Eye (tissue), 1 donor: Measurements from ENCODE around the gene SORCS1.

Experiments
- DNase-seq: peaks from one replicate; pipeline ENCODE4 v3.0.0-alpha.2; 2015

SORCS1 gene

GRCh38 chr10:106799776-106800175, 364.7 kb downstream of the SORCS1 start:
- DNase-seq, result no peak

- peak; percentile 71 for DNase-seq
Measured at GRCh38 chr10:106795619-106796018, 368.9 kb downstream of the SORCS1 start.

- peak; percentile 35 for DNase-seq
Measured at GRCh38 chr10:106793617-106794016, 370.9 kb downstream of the SORCS1 start.

- DNase-seq, result no peak
Measured at GRCh38 chr10:106789623-106790022, 374.9 kb downstream of the SORCS1 start.

GRCh38 chr10:106788982-106789381, 375.5 kb downstream of the SORCS1 start:
- DNase-seq, result no peak

GRCh38 chr10:106785528-106785927, 379.0 kb downstream of the SORCS1 start:
- no peak for DNase-seq

- DNase-seq, result no peak
Measured at GRCh38 chr10:106780632-106781031, 383.9 kb downstream of the SORCS1 start.

GRCh38 chr10:106777841-106778240, 386.7 kb downstream of the SORCS1 start:
- DNase-seq, result peak; percentile 63

- no peak for DNase-seq
Measured at GRCh38 chr10:106775127-106775526, 389.4 kb downstream of the SORCS1 start.

- no peak for DNase-seq
Measured at GRCh38 chr10:106772957-106773356, 391.5 kb downstream of the SORCS1 start.

- DNase-seq, result no peak
Measured at GRCh38 chr10:106771154-106771553, 393.4 kb downstream of the SORCS1 start.

- DNase-seq, result peak; percentile 54
Measured at GRCh38 chr10:106768204-106768603, 396.3 kb downstream of the SORCS1 start.

- DNase-seq, result no peak
Measured at GRCh38 chr10:106765928-106766327, 398.6 kb downstream of the SORCS1 start.

- no peak for DNase-seq
Measured at GRCh38 chr10:106765241-106765754, 399.2 kb downstream of the SORCS1 start.

GRCh38 chr10:106764360-106764759, 400.1 kb downstream of the SORCS1 start:
- DNase-seq, result no peak

GRCh38 chr10:106761906-106762305, 402.6 kb downstream of the SORCS1 start:
- DNase-seq, result no peak

GRCh38 chr10:106757521-106757920, 407.0 kb downstream of the SORCS1 start:
- DNase-seq, result no peak

- no peak for DNase-seq
Measured at GRCh38 chr10:106751091-106751490, 413.4 kb downstream of the SORCS1 start.

GRCh38 chr10:106746868-106747267, 417.6 kb downstream of the SORCS1 start:
- no peak for DNase-seq

GRCh38 chr10:106741006-106741530, 423.4 kb downstream of the SORCS1 start:
- no peak for DNase-seq

- DNase-seq, result no peak
Measured at GRCh38 chr10:106740071-106740470, 424.4 kb downstream of the SORCS1 start.

GRCh38 chr10:106734220-106734619, 430.3 kb downstream of the SORCS1 start:
- no peak for DNase-seq

GRCh38 chr10:106728232-106728631, 436.3 kb downstream of the SORCS1 start:
- no peak for DNase-seq

- no peak for DNase-seq
Measured at GRCh38 chr10:106727170-106727569, 437.3 kb downstream of the SORCS1 start.

- DNase-seq, result no peak
Measured at GRCh38 chr10:106722524-106722923, 442.0 kb downstream of the SORCS1 start.
